ENCODE results near the gene CACNA1E. TPM values are rescaled to one million over a fixed set of nuclear protein-coding genes. Genes with fewer than 3 reads are reported as not detected.

Gene CACNA1E
- total RNA-seq, 6 donors from 2014 or later, result 0.17 to 1.4 (median 0.51) TPM

DNA sequence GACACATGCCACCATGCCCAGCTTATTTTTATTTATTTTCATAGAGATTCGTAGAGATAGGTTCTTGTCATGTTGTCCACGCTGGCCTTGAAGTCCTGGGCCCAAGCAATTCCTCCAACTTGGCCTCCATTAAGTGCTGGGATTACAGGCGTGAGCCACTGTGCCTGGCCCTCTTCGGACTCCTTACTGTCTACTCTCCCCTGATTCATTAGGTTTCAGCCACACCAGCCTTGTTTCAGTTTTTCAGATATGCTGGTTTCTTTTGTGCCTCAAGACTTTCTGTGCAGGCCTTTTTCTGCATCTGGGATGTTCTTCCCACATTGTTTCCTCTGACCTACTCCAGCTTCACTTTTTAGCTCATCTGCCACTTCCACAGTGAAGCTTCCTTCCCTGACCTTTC is 85.4 kb downstream of the CACNA1E start:
- no peak overlapping the region for H3K4me3 ChIP-seq
- no peak overlapping the region for H3K27ac ChIP-seq
- ATAC-seq (ENCODE audit: low FRiP score in 2 of 2) (no peak), DNase-seq (no peak)
- H3K36me3 ChIP-seq, result no peaks in the 10 kb centered on the region
- H3K4me1 ChIP-seq, result no peaks in the 10 kb centered on the region
- TF ChIP-seq EP300 (IDR thresholded peaks at IDR 0.05) (no peak), CTCF (IDR thresholded peaks at IDR 0.05) (no peak)
- WGBS, 2 donors, result 79 to 80% methylated on average over 4 of the region's 4 CpGs
- no peaks in the 10 kb centered on the region for H3K9me3 ChIP-seq
- no peaks in the 10 kb centered on the region for H3K27me3 ChIP-seq

- no peaks in the 10 kb centered on the region for H3K36me3 ChIP-seq
- 91 to 95% methylated on average over 8 of the region's 8 CpGs for WGBS, 2 donors
- no peaks in the 10 kb centered on the region for H3K9me3 ChIP-seq
- ATAC-seq (ENCODE audit: low FRiP score in 2 of 2) (no peak), DNase-seq (no peak)
- H3K4me3 ChIP-seq, result no peak overlapping the region
- no peaks in the 10 kb centered on the region for H3K27me3 ChIP-seq
- no peak overlapping the region for H3K27ac ChIP-seq
- TF ChIP-seq POLR2AphosphoS5 (IDR thresholded peaks at IDR 0.05) (no peak), POLR2A (IDR thresholded peaks at IDR 0.05) (no peak)
- no peaks in the 10 kb centered on the region for H3K4me1 ChIP-seq
Observed at GRCh38 chr1:181577475-181577874, 94.2 kb downstream of the CACNA1E start.

GRCh38 chr1:181583598-181583997 is 100.3 kb downstream of the CACNA1E start:
- TF ChIP-seq CTCF (IDR thresholded peaks at IDR 0.05) (peak in 4 of 6 experiments; percentile 10 to 55 (median 34)), POLR2A (IDR thresholded peaks at IDR 0.05) (no peak), POLR2AphosphoS5 (IDR thresholded peaks at IDR 0.05) (no peak), EP300 (IDR thresholded peaks at IDR 0.05) (no peak)
- Histone ChIP-seq H3K27me3 (no peaks in the 10 kb centered on the region), H3K27ac (no peak overlapping the region), H3K9me3 (no peaks in the 10 kb centered on the region), H3K4me1 (no peaks in the 10 kb centered on the region), H3K36me3 (no peaks in the 10 kb centered on the region), H3K4me3 (no peak overlapping the region)
- 30 to 44% methylated on average over 3 of the region's 3 CpGs for WGBS, 2 donors
- DNase-seq (no peak), ATAC-seq (ENCODE audit: low FRiP score in 2 of 2) (no peak)

DNA sequence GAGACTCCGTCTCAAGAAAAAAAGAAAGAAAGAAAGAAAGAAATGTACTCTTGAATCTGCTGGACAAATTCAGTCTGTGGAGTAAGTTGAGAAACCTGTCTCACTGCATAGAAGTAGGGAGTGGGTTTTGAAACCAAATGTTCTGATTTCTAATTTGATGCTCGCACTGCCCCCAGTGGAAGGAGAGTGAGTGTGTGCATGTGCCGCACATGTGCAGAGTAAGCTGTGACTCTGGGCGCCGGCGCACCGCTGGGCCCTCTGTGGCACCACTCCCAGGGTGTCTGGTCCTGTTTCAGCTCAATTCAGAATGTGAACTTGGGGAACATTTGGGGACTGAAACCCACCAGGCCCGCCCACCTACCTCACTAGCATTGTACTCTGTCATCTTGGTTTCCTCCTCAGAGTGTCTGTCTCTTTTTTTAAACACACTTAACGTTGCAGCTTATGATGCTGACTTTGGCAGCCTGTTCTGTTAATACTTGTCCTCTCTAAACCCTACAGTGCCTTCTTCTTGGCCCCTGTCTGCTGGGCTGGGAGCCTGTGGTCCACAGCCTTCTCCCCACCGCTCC is 104.6 kb downstream of the CACNA1E start:
- Histone ChIP-seq H3K36me3 (no peaks in the 10 kb centered on the region), H3K27ac (no peak overlapping the region), H3K27me3 (no peaks in the 10 kb centered on the region), H3K4me3 (no peak overlapping the region), H3K9me3 (no peaks in the 10 kb centered on the region), H3K4me1 (no peaks in the 10 kb centered on the region)
- ATAC-seq (ENCODE audit: low FRiP score in 2 of 2) (no peak), DNase-seq (peak in 1 of 2 donors; percentile 77)
- 80 to 88% methylated on average over 10 of the region's 10 CpGs for WGBS, 2 donors
- no peak for TF ChIP-seq POLR2AphosphoS5 (IDR thresholded peaks at IDR 0.05)
- TF ChIP-seq POLR2A (IDR thresholded peaks at IDR 0.05), result no peak
- TF ChIP-seq CTCF (IDR thresholded peaks at IDR 0.05), result no peak
- TF ChIP-seq EP300 (IDR thresholded peaks at IDR 0.05), result no peak

DNA sequence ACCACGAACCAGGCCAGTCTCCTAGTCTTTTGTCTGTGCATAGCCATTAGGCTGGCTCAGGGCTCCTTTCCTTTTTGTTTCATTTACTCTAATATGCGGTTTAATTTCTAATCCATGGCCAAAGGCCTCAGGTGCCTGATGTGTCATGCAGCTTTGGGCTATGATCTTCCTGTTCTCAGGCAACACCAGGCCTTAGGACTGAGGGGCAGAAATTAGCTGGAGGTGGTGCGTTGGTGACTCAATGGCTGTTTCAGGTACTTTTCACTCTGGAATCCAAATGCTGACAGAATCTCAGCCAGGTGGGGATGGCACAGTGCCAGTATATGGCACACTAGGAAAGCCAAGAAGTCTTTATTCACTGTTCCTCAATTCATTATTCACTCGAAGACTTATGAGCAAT is 105.3 kb downstream of the CACNA1E start:
- no peaks in the 10 kb centered on the region for H3K9me3 ChIP-seq
- no peak overlapping the region for H3K27ac ChIP-seq
- 86 to 90% methylated on average over 4 of the region's 4 CpGs for WGBS, 2 donors
- H3K27me3 ChIP-seq, result no peaks in the 10 kb centered on the region
- H3K4me3 ChIP-seq, result no peak overlapping the region
- no peak for ATAC-seq (ENCODE audit: low FRiP score in 2 of 2)
- TF ChIP-seq CTCF (IDR thresholded peaks at IDR 0.05), result no peak
- no peak for TF ChIP-seq POLR2A (IDR thresholded peaks at IDR 0.05)
- TF ChIP-seq EP300 (IDR thresholded peaks at IDR 0.05), result no peak
- no peak for TF ChIP-seq POLR2AphosphoS5 (IDR thresholded peaks at IDR 0.05)
- H3K36me3 ChIP-seq, result no peaks in the 10 kb centered on the region
- no peaks in the 10 kb centered on the region for H3K4me1 ChIP-seq
- DNase-seq, result no peak
